ENCODE data around the gene KLK15.

Gene KLK15

GRCh38 chr19:50798659-50799546, 34.5 kb downstream of the KLK15 start:
- no peak for DNase-seq (ENCODE audit: low spot score)
- TF ChIP-seq, protein P1, sequence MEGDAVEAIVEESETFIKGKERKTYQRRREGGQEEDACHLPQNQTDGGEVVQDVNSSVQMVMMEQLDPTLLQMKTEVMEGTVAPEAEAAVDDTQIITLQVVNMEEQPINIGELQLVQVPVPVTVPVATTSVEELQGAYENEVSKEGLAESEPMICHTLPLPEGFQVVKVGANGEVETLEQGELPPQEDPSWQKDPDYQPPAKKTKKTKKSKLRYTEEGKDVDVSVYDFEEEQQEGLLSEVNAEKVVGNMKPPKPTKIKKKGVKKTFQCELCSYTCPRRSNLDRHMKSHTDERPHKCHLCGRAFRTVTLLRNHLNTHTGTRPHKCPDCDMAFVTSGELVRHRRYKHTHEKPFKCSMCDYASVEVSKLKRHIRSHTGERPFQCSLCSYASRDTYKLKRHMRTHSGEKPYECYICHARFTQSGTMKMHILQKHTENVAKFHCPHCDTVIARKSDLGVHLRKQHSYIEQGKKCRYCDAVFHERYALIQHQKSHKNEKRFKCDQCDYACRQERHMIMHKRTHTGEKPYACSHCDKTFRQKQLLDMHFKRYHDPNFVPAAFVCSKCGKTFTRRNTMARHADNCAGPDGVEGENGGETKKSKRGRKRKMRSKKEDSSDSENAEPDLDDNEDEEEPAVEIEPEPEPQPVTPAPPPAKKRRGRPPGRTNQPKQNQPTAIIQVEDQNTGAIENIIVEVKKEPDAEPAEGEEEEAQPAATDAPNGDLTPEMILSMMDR (IDR thresholded peaks at IDR 0.05; ENCODE audit: extremely low read depth, missing control alignments): no peak

DNA sequence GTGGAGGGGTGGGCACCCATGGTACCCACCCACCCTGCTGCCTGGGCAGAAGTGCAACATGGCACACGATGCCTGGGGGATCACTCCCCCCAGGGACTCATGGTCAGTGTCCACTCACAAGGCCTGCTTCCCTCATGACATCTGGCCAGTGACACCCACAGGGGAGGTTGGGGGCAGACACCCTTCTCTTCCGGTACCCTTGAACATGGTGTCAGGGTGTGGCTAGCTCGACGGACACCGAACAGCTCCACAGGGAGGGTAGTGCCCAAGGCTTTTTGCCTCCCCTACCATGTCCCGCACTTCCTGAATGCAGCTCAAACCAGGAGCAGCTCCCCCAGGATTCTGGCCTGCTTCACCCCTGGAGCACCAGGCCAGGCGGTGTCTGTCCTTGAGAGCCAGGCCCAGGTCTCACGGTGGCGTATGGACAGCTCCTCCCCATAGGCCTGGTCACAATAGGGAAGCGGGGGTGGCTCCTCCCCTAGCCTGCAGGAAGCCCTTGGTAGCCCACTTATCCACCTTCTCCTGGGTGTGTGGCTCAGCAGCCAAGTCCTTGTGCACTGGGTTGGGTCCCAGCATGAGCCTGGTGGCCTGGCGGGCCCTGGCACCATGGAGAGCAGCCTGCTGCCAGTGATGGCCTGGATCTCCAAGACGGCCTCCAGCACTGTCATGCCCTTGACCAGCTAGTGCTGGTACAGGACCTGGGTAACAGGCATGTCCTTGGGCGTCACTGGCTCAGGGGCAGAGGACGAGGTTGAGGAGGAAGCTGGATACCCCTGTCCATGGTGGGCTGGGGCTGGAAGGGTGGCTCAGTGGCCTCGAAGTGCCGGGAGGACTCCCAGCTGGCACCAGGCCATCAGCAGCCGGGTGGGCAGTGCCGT, 35.4 kb downstream of the KLK15 start:
- no peak for DNase-seq (ENCODE audit: low spot score)
- TF ChIP-seq, protein P1 (IDR thresholded peaks at IDR 0.05; ENCODE audit: extremely low read depth, missing control alignments): no peak

- TF ChIP-seq, protein P1 (IDR thresholded peaks at IDR 0.05; ENCODE audit: extremely low read depth, missing control alignments): no peak
- DNase-seq (ENCODE audit: low spot score): no peak
Measured at GRCh38 chr19:50797429-50797780, 36.0 kb downstream of the KLK15 start.

- DNase-seq (ENCODE audit: low spot score): no peak
- TF ChIP-seq, protein P1 (IDR thresholded peaks at IDR 0.05; ENCODE audit: extremely low read depth, missing control alignments): no peak
Measured at GRCh38 chr19:50796634-50797428, 36.5 kb downstream of the KLK15 start.

DNA sequence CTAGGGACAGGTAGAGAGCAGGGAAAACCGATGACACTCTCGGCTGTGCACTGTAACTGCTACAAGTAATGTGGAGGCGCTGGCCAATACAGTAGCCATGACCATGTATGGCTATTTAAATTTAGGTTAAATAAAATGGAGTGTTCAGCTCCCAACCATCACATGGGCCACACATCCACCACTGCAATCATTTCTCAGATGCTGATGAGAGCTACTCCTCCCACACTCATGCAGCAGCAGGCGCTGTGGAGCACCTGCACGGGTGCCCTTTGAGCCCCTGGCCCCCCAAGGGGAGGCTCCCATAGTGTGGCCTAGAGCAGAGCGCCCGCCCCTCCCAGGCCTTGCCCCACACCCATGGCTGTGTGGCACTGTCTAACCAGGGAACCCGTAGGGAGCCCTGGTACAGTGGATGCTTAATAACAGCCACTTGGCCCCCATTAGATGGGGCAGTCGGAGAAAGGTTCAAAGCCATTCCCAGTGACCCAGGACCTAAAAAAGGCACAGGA, 37.2 kb downstream of the KLK15 start:
- DNase-seq (ENCODE audit: low spot score): no peak
- TF ChIP-seq, protein P1 (IDR thresholded peaks at IDR 0.05; ENCODE audit: extremely low read depth, missing control alignments): no peak

- DNase-seq (ENCODE audit: low spot score): no peak
- TF ChIP-seq, protein P1 (IDR thresholded peaks at IDR 0.05; ENCODE audit: extremely low read depth, missing control alignments): no peak
Measured at GRCh38 chr19:50795664-50796073, 37.7 kb downstream of the KLK15 start.

All from GM20000 (cell line).